ENCODE results near the gene BDKRB1. TPM values are rescaled to one million over a fixed set of nuclear protein-coding genes. Genes with fewer than 3 reads are reported as not detected.

Gene BDKRB1
- total RNA-seq, 1 experiment from 2014 or later, result 0.11 TPM

- peaks cover 27% of the 10 kb centered on the region for H3K9me3 Mint-ChIP-seq
- CTCF ChIA-PET, result no interaction called here
- ATAC-seq (no peak), DNase-seq (ENCODE audit: low spot score) (no peak)
- no peak overlapping the region for H3K4me3 Mint-ChIP-seq
- H3K27ac Mint-ChIP-seq, result no peak overlapping the region
- no peaks in the 10 kb centered on the region; the same call in 1 of the 2 replicates for H3K27me3 Mint-ChIP-seq (ENCODE audit: low read depth)
- peaks cover 9% of the 10 kb centered on the region for H3K36me3 Mint-ChIP-seq
- TF ChIP-seq MXD4 (CRISPR knock-in tag; IDR thresholded peaks at IDR 0.05; ENCODE audit: borderline replicate concordance) (no peak), E2F5 (CRISPR knock-in tag; IDR thresholded peaks at IDR 0.05) (no peak), ZNF512 (CRISPR knock-in tag; IDR thresholded peaks at IDR 0.05; ENCODE audit: borderline replicate concordance) (no peak), ZBTB43 (CRISPR knock-in tag; IDR thresholded peaks at IDR 0.05) (no peak), ATF6 (CRISPR knock-in tag; IDR thresholded peaks at IDR 0.05) (no peak), PRDM15 (CRISPR knock-in tag; IDR thresholded peaks at IDR 0.05) (no peak), TP53 (CRISPR knock-in tag; IDR thresholded peaks at IDR 0.05) (no peak), IRF1 (CRISPR knock-in tag; IDR thresholded peaks at IDR 0.05) (no peak), TEAD1 (CRISPR knock-in tag; IDR thresholded peaks at IDR 0.05) (no peak)
- POLR2A ChIA-PET, result interaction anchor here (0.6 kb wide), 1 partner anchor 76 kb away, joined by 3 read pairs; no protein-coding TSS in a partner anchor
- H3K4me1 Mint-ChIP-seq, result no peaks in the 10 kb centered on the region
These were observed 43.1 kb upstream of the BDKRB1 start for GRCh38 chr14:96212896-96213295.

GRCh38 chr14:96213871-96214465 lies 42.0 kb upstream of the BDKRB1 start:
- Mint-ChIP-seq H3K36me3 (peaks cover 9% of the 10 kb centered on the region), H3K4me3 (no peak overlapping the region), H3K4me1 (no peaks in the 10 kb centered on the region), H3K27me3 (ENCODE audit: low read depth) (no peaks in the 10 kb centered on the region; the same call in 1 of the 2 replicates), H3K9me3 (peaks cover 25% of the 10 kb centered on the region), H3K27ac (no peak overlapping the region)
- POLR2A ChIA-PET, result no interaction called here
- CTCF ChIA-PET, result no interaction called here
- no peak for DNase-seq (ENCODE audit: low spot score)
- no peak for ATAC-seq
- no peak for TF ChIP-seq OVOL2 (CRISPR knock-in tag; IDR thresholded peaks at IDR 0.05; ENCODE audit: borderline replicate concordance)
- TF ChIP-seq ZNF396 (CRISPR knock-in tag; IDR thresholded peaks at IDR 0.05; ENCODE audit: borderline replicate concordance), result no peak
- no peak for TF ChIP-seq MYBL2 (CRISPR knock-in tag; IDR thresholded peaks at IDR 0.05)
- TF ChIP-seq USF1 (CRISPR knock-in tag; IDR thresholded peaks at IDR 0.05), result no peak
- TF ChIP-seq CREM (CRISPR knock-in tag; IDR thresholded peaks at IDR 0.05), result no peak
- TF ChIP-seq FOXK1 (CRISPR knock-in tag; IDR thresholded peaks at IDR 0.05), result no peak
- no peak for TF ChIP-seq ZBTB21 (CRISPR knock-in tag; IDR thresholded peaks at IDR 0.05; ENCODE audit: borderline replicate concordance)
- no peak for TF ChIP-seq KAT7 (CRISPR knock-in tag; IDR thresholded peaks at IDR 0.05; ENCODE audit: borderline replicate concordance)
- no peak for TF ChIP-seq SOX15 (CRISPR knock-in tag; IDR thresholded peaks at IDR 0.05)
- no peak for TF ChIP-seq AFF4 (CRISPR knock-in tag; IDR thresholded peaks at IDR 0.05; ENCODE audit: borderline replicate concordance)

Measured in WTC11 (cell line).